ENCODE results near the gene MGST2.

The MGST2 gene

DNA sequence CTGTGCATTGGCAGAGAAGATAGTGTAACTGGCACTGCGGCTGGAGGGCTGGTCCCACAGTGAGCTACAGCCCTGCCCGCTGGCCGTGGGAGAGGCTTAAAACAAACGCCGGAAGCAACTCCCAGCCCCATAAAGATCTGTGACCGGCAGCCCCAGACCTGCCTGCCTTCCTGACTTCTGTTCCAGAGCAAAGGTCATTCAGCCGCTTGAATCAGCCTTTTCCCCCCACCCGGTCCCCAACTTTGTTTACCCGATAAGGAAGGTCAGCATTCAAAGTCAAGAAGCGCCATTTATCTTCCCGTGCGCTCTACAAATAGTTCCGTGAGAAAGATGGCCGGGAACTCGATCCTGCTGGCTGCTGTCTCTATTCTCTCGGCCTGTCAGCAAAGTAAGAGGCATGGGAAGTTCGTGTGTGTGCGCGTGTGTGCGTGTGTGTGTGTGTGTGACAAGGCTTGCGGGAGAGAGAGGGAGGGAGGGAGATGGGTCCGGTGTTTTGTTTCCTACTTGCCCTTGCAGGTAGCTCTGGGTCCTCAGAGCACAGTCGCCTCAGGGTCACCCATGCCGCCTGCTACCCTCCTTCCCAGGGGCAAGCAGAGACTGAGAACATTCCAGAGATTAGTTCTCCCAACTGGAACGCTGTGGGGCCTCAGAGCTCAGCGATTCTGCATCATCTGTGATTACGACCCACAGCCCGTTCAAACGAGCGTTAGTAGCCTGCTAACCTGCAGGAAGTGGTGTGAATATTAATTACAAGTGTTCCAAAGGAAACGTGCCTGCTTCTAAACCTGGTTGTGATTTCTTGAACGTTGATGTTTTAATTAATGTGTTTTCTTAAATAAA lies at the start of gene MGST2:
TSS of gene MGST2 (plus strand) at position 130 of the 840 bp plus-strand sequence. CDS start at position 331, 201 bp downstream.
- TF ChIP-seq, protein P1, sequence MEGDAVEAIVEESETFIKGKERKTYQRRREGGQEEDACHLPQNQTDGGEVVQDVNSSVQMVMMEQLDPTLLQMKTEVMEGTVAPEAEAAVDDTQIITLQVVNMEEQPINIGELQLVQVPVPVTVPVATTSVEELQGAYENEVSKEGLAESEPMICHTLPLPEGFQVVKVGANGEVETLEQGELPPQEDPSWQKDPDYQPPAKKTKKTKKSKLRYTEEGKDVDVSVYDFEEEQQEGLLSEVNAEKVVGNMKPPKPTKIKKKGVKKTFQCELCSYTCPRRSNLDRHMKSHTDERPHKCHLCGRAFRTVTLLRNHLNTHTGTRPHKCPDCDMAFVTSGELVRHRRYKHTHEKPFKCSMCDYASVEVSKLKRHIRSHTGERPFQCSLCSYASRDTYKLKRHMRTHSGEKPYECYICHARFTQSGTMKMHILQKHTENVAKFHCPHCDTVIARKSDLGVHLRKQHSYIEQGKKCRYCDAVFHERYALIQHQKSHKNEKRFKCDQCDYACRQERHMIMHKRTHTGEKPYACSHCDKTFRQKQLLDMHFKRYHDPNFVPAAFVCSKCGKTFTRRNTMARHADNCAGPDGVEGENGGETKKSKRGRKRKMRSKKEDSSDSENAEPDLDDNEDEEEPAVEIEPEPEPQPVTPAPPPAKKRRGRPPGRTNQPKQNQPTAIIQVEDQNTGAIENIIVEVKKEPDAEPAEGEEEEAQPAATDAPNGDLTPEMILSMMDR (conservative IDR thresholded peaks at IDR 0.05; ENCODE audit: low read length) = no peak
- TF ChIP-seq EZH2phosphoT487 (IDR thresholded peaks at IDR 0.05; ENCODE audit: borderline replicate concordance) = no peak
- no peaks in the 10 kb centered on the region for H3F3A ChIP-seq (ENCODE audit: low read depth)
- peaks cover 67% of the 10 kb centered on the region for H3K4me1 ChIP-seq (ENCODE audit: insufficient read depth, low read length, poor library complexity, severe bottlenecking)
- H3K36me3 ChIP-seq (ENCODE audit: insufficient read depth, low read length) = no peaks in the 10 kb centered on the region
- peak within 1 kb of the TSS; percentile 99 for H3K9ac ChIP-seq (ENCODE audit: low read depth, low read length, poor library complexity, severe bottlenecking)
- H4K20me1 ChIP-seq (ENCODE audit: insufficient read depth, low read length, poor library complexity, severe bottlenecking) = peaks cover 12% of the 10 kb centered on the region
- no peaks in the 10 kb centered on the region for H3K27me3 ChIP-seq (ENCODE audit: insufficient read depth, low read length, poor library complexity, severe bottlenecking)
- H3K9me3 ChIP-seq (ENCODE audit: insufficient read depth, low read depth, low read length) = no peaks in the 10 kb centered on the region
- H3K4me2 ChIP-seq (ENCODE audit: low read depth, low read length, poor library complexity, severe bottlenecking) = peak within 1 kb of the TSS; percentile 90
- peaks cover 59% of the 10 kb centered on the region for H3K79me2 ChIP-seq (ENCODE audit: insufficient read depth, low read length)
- H3K4me3 ChIP-seq (ENCODE audit: low read length, poor library complexity, severe bottlenecking) = peak within 1 kb of the TSS; percentile 98
- no peaks in the 10 kb centered on the region for H3K9me2 ChIP-seq (replicated peaks; ENCODE audit: low read depth, low read length)
- peak within 1 kb of the TSS; percentile 84 for H2AFZ ChIP-seq (ENCODE audit: low read length)

DNA sequence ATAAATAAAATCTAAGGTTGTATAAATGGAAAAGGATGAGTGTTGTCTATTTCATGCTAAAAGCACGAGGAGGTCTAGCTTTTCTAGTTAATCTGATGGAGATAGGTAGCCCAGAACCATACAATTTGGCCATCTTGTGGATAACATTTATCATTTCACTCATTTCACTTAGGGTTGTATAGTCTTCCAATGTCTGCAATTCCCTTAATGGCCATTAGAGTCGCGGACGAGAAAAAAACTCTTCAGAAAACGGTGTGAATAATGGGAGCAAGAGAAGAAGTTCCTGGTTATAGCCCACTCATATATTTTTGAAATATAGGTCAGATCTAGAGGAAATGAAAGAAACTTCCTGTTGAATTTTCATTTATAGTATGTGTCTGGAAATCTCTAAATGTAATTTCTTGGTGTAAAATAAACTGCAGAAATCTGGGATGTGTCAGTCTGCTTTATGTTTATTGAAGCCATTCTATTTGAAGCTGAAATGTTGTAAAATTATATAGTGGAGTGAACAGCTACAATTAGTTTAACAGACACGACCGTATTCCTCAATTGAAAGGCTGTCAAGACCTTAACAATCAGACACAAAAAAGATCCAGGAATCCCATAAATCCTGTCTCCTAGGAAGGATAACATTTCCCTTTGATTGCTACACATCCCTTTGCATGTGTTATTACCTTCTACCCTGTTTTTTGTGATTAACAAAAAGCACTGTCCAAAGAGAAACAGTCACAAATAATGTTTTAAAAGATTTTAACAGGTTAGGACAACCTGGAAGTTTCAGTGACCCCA lies 47.7 kb upstream of the MGST2 start:
- Histone ChIP-seq H3K9ac (ENCODE audit: low read depth, low read length, poor library complexity, severe bottlenecking) (no peak overlapping the region), H3K79me2 (ENCODE audit: insufficient read depth, low read length) (no peaks in the 10 kb centered on the region), H3K27me3 (ENCODE audit: insufficient read depth, low read length, poor library complexity, severe bottlenecking) (no peaks in the 10 kb centered on the region), H3K9me3 (ENCODE audit: insufficient read depth, low read depth, low read length) (no peaks in the 10 kb centered on the region), H3K9me2 (replicated peaks; ENCODE audit: low read depth, low read length) (no peaks in the 10 kb centered on the region), H3K4me2 (ENCODE audit: low read depth, low read length, poor library complexity, severe bottlenecking) (no peak overlapping the region), H4K20me1 (ENCODE audit: insufficient read depth, low read length, poor library complexity, severe bottlenecking) (no peaks in the 10 kb centered on the region), H3K4me3 (ENCODE audit: low read length, poor library complexity, severe bottlenecking) (no peak overlapping the region), H2AFZ (ENCODE audit: low read length) (no peak overlapping the region), H3F3A (ENCODE audit: low read depth) (no peaks in the 10 kb centered on the region), H3K4me1 (ENCODE audit: insufficient read depth, low read length, poor library complexity, severe bottlenecking) (peaks cover 7% of the 10 kb centered on the region), H3K36me3 (ENCODE audit: insufficient read depth, low read length) (no peaks in the 10 kb centered on the region)
- TF ChIP-seq, protein P1 (conservative IDR thresholded peaks at IDR 0.05; ENCODE audit: low read length) = peak; percentile 43
- no peak for TF ChIP-seq EZH2phosphoT487 (IDR thresholded peaks at IDR 0.05; ENCODE audit: borderline replicate concordance)

DNA sequence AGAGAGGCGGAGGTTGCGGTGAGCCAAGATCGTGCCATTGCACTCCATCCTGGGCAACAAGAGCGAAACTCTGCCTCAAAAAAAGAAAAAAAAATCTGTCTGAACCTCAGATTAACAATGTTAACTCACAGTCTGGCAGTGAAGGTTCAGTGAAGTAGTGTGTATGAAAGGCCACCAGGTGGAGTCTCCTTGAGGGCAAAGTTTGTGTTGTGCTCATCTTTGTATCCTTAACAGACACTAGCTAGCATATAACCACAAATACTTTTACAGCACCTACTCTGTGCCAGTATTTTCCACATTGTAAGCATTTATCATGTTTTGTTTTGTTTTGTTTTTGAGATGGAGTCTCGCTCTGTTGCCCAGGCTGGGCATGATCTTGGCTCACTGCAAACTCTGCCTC lies 46.0 kb upstream of the MGST2 start:
- no peak overlapping the region for H2AFZ ChIP-seq (ENCODE audit: low read length)
- H3K27me3 ChIP-seq (ENCODE audit: insufficient read depth, low read length, poor library complexity, severe bottlenecking) = no peaks in the 10 kb centered on the region
- H4K20me1 ChIP-seq (ENCODE audit: insufficient read depth, low read length, poor library complexity, severe bottlenecking) = no peaks in the 10 kb centered on the region
- no peaks in the 10 kb centered on the region for H3F3A ChIP-seq (ENCODE audit: low read depth)
- no peak for TF ChIP-seq EZH2phosphoT487 (IDR thresholded peaks at IDR 0.05; ENCODE audit: borderline replicate concordance)
- TF ChIP-seq, protein P1 (conservative IDR thresholded peaks at IDR 0.05; ENCODE audit: low read length) = peak; percentile 66
- no peaks in the 10 kb centered on the region for H3K79me2 ChIP-seq (ENCODE audit: insufficient read depth, low read length)
- no peaks in the 10 kb centered on the region for H3K36me3 ChIP-seq (ENCODE audit: insufficient read depth, low read length)
- no peak overlapping the region for H3K4me2 ChIP-seq (ENCODE audit: low read depth, low read length, poor library complexity, severe bottlenecking)
- no peak overlapping the region for H3K4me3 ChIP-seq (ENCODE audit: low read length, poor library complexity, severe bottlenecking)
- no peaks in the 10 kb centered on the region for H3K9me2 ChIP-seq (replicated peaks; ENCODE audit: low read depth, low read length)
- H3K9me3 ChIP-seq (ENCODE audit: insufficient read depth, low read depth, low read length) = no peaks in the 10 kb centered on the region
- H3K9ac ChIP-seq (ENCODE audit: low read depth, low read length, poor library complexity, severe bottlenecking) = no peak overlapping the region
- H3K4me1 ChIP-seq (ENCODE audit: insufficient read depth, low read length, poor library complexity, severe bottlenecking) = peaks cover 7% of the 10 kb centered on the region
